Activated CD8-positive, alpha-beta memory T cell treated with anti-CD3 and anti-CD28 coated beads for 24 hours (primary cell): ENCODE measurements around the gene MPHOSPH9.
"Not testable (repeated sequence)": the region's sequence is repeated elsewhere in the genome, so short reads cannot be mapped to it uniquely, and the experiment has no call there.

Experiments used
- DNase-seq: peaks from one replicate; pipeline ENCODE4 v3.0.0-alpha.2; 2020

Gene MPHOSPH9

GRCh38 chr12:123227581-123228258, 5.2 kb downstream of the MPHOSPH9 start:
- no peak for DNase-seq

DNA sequence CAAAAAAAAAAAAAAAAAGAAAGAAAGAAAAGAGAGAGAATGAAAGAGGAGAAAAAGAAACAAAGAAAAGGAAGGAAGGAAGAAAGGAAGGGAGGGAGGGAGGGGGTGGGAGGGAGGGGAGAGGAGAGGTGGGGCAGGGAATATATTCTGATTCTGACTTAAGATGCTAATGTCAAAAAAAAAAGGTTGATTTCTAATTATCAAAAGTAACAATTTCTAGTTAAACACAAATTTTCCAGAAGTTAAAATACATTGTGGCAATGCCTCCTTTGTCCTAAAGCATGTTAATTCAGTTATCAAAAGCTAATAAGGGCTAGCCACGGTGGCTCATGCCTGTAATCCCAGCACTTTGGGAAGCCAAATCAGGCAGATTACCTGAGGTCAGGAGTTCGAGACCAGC, 7.5 kb downstream of the MPHOSPH9 start:
- no peak for DNase-seq

- DNase-seq: peak; percentile 77
Measured at GRCh38 chr12:123223241-123223668, 9.7 kb downstream of the MPHOSPH9 start.

GRCh38 chr12:123207815-123208214, 25.1 kb downstream of the MPHOSPH9 start:
- not testable (repeated sequence) for DNase-seq

- DNase-seq: not testable (repeated sequence)
Measured at GRCh38 chr12:123206794-123207193, 26.1 kb downstream of the MPHOSPH9 start.

DNA sequence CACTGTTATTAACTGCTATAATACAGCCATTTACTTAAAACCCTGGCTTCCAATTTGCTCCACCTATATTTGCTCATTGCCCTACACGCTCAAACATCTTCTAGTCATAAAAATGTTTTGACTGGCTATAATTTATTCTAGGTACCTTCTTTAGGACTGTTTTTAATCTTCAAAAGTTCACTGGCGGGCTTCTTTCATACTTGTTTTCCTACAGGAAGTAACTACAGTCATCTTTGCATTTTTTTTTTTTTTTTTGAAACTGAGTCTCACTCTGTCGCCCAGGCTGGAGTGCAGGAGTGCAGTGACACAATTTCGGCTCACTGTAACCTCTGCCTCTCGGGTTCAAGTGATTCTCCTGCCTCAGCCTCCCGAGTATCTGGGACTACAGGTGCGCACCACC, 32.5 kb downstream of the MPHOSPH9 start:
- no peak for DNase-seq

GRCh38 chr12:123199936-123200335, 33.0 kb downstream of the MPHOSPH9 start:
- no peak for DNase-seq

- DNase-seq: no peak
Measured at GRCh38 chr12:123187637-123188036, 45.3 kb downstream of the MPHOSPH9 start.

DNA sequence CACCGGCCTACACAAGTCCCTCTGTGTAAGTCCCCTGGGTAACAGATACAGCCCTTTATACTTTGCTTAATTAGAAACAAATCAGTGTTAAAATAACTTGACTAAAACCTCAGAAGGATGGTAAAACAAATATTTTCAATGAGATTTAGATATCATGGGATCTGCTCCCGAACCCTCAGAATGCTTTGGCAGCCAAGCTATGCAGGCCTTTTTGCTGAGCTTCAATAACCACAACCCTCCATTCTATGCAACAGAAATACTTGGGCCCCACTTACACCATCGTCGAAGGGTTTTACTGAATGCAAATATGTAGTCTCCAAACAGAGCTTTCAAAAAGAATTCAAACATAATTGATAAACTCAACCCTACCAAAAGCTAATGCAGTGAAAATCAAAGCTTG, 52.8 kb downstream of the MPHOSPH9 start:
- DNase-seq: no peak

GRCh38 chr12:123171967-123172366, 61.0 kb downstream of the MPHOSPH9 start:
- no peak for DNase-seq

GRCh38 chr12:123167329-123167728, 65.6 kb downstream of the MPHOSPH9 start:
- DNase-seq: no peak

DNA sequence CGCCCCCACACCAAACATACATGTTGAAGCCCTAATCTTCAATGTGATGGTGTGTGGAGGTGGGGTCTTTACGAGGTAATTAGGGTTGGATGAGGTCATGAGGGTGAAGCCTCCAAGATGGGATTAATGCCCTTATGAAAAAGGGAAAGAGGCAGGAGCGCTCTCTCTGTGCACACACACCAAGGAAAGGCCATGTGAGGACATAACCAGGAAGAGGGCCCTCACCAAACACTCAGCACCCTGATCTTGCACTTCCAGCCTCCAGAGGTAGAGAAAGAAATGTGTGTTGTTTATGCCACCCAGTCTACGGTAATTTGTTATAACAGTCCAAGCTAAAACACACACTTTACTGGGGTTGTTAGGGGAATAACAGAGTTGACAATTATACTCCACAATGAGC, 67.4 kb downstream of the MPHOSPH9 start:
- peak; percentile 30 for DNase-seq

DNA sequence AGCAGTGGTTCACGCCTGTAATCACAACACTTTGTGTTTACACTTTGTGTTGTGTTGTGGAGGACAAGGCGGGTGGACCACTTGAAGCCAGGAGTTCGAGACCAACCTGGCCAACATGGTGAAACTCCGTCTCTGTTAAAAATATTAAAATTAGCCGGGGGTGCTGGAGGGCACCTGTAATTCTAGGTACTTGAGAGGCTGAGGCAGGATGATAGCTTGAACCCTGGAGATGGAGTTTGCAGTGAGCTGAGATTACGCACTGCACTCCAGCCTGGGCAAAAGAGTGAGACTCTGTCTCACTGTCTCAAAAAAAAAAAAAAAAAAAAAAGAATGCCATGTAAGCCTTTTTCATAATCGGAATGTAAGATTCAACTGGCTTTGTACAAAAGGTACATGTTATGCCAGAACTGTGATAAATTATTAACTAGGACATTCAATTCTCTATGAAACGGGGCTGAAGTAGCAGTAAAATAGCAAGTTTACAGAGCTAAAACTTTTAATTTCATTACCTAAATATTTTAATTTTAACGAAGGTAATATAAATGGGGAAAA, 68.2 kb downstream of the MPHOSPH9 start:
- DNase-seq: peak; percentile 11

- no peak for DNase-seq
Measured at GRCh38 chr12:123164222-123164621, 68.7 kb downstream of the MPHOSPH9 start.

- DNase-seq: no peak
Measured at GRCh38 chr12:123163227-123163626, 69.7 kb downstream of the MPHOSPH9 start.

DNA sequence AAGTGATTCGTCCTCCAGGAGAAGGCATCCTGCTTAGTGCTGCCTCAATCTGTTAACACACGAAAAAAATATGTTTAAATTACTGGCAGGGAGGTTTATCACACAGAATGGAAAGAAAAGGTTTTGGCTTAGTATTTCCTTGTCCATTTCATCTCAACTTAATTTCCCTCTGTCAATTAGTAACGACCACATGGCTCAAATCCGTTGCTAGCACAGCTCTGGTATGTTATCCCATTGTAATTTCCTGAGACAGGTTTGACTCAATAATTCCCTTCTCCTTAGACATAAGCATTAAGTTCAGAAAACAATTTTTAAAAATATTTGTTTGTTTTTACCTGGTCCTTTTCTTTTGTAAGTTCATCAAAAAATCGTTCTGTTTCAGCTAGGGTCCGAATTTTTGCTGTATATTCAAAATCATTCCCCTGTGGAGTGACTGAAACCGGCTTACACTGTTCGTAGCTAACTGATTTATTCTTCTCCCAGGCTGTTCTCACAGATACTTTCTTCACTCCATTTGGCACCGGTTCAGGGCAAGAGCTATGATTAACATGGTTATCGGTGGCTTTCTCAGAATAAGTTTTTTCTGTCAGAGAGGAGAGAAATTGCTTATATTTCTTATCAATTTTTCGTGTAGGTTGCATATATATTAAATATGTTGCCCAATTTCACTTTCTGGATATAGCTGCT, 72.0 kb downstream of the MPHOSPH9 start:
- no peak for DNase-seq

GRCh38 chr12:123153906-123154305, 79.0 kb downstream of the MPHOSPH9 start:
- peak; percentile 42 for DNase-seq

DNA sequence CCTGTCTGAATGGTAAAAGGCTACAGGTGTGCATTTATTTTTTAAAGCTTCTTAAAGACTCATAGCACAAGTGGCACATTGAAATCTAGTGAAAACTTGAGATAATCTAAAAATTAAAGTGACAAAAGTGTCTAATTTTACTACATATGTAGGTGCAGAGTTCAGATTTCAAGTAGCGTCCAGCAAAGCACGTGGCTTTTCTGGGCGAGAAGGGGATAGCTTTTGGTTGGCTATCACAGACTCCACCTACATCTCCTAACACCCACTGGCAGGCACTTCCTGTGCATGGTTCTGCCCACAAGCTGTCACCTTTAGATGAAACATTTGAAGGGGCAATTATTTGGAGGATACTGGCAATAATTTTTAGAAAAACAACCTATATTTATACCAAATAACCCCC, 80.1 kb downstream of the MPHOSPH9 start:
- DNase-seq: peak; percentile 55

DNA sequence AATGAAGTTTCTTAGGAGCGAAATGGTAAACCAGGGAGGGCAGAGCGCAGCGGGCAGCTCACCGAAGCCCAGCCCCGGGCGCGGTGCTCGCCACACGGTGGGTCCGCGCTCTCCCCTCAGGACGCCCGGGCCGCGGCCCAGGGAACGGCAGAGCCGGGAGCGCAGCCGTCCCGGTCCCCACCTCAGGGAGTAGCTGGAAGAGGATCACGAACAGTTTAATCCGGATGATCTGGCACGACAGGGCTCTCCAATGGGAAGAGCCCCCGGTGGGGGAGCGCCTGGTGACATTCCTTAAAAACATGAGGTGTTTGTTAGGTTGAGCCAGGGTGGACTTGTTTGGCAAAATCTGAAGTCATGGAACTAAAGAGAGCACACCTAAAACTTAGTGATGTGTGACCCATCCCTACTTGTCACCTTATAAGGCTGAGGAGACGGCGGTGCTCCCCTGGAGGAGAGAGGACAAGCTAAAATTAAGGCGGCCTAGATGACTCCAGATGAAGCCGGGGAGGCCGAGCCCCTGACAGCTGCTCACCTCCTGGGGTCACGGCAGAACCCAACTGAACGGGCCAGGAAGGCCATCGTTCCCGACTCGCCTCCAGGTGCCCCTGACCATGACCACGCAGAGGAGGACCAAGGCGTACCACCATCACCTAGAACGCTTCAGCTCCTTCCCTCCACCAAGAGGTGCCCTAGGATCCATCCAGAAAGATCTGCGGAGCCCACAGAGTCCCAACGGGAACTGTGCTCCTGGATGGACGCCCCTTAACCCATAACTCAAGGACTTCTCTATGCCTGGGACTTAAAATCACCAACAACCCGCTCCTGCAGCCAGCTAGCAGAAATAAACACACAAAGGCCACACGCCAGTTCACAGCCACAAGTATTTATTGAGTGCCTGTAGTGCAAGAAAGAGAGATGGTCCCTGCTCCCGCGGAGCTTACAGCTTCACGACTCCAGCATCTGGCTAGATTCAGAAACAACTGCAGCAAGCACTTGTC, 81.2 kb downstream of the MPHOSPH9 start:
- DNase-seq: no peak

DNA sequence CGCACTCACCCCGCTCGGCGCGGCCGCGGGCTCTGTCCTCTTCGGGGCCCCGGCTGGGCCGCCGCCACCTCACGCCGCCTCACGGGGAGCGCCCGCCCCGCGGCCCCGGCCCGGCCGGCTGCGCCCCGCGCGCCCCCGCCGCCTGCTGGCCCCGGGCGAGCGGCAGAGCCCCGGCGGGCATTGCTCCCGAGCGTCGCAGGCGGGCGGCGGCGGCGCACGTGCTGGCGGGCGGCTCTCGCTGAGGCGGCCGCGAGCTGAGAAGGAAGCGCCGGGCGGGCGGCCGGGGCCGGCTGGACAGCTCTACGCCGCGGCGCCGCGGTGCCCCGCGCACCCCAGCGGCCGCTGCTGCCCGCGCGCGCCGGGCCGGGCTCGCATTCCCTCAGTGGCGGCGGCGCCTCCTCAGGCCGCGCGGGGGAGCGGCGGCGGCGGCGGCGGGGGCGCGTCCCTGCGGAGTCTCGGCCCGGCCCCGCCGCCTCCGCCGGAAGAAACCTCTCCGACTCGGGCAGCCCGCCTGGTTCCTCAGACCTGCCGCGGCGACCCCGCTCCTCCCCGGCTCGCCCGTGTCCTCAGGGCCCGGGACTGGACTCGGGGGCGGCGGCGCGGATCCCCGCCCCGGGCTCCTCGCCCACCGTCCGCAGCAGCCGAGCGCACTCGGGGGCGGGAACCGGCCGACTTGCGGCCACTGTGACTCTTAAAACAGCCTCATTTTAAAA, 82.0 kb downstream of the MPHOSPH9 start, which contains the start of gene PITPNM2:
TSS of gene PITPNM2 (minus strand) at position 347 of the 713 bp plus-strand sequence. CDS start 116,500 bp downstream, outside the sequence.
- DNase-seq: peak; percentile 82

DNA sequence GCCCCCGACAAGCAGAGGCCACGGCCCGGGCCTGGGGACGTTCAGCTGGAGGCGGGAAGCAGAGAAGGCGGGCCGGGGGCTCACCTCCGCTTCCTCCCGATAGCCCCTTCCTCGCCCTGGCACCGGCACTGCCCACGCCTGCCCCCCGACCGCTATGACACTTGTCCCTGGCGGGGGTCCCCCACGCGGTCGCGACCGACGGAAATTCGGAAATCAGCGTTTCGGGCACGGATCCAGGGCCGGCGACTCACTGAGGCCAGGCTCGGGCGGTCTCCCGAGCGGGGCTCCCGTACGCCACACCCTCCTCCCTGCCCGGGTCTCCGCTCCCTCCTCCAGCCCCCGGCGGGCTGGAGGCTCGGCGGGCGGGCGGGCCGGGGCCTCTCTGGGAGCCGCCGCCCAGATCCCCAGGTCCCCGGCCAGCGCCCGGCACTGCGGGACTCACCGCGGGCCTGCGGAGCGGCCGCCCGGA, 82.6 kb downstream of the MPHOSPH9 start:
- DNase-seq: peak; percentile 80
